AG09319 (cell line): Measurements from ENCODE around the gene PRKCSH.
"Not testable (repeated sequence)": the region's sequence is repeated elsewhere in the genome, so short reads cannot be mapped to it uniquely, and the experiment has no call there.

Source experiments
- DNase-seq: peaks from one replicate; pipeline ENCODE4 v3.0.0-alpha.2; 2010; ENCODE audit warnings: low read depth; ENCODE audit errors: extremely low read depth
- TF ChIP-seq, protein P1 (sequence below): IDR thresholded peaks from 2 replicates; pipeline ENCODE4 v1.5.1; 2011; ENCODE audit warnings: low read depth, mild to moderate bottlenecking, inconsistent platforms, low read length, moderate library complexity

PRKCSH gene

GRCh38 chr19:11422163-11423065 lies 13.0 kb upstream of the PRKCSH start:
- no peak for DNase-seq
- TF ChIP-seq, protein P1, sequence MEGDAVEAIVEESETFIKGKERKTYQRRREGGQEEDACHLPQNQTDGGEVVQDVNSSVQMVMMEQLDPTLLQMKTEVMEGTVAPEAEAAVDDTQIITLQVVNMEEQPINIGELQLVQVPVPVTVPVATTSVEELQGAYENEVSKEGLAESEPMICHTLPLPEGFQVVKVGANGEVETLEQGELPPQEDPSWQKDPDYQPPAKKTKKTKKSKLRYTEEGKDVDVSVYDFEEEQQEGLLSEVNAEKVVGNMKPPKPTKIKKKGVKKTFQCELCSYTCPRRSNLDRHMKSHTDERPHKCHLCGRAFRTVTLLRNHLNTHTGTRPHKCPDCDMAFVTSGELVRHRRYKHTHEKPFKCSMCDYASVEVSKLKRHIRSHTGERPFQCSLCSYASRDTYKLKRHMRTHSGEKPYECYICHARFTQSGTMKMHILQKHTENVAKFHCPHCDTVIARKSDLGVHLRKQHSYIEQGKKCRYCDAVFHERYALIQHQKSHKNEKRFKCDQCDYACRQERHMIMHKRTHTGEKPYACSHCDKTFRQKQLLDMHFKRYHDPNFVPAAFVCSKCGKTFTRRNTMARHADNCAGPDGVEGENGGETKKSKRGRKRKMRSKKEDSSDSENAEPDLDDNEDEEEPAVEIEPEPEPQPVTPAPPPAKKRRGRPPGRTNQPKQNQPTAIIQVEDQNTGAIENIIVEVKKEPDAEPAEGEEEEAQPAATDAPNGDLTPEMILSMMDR: no peak

- TF ChIP-seq, protein P1: no peak
- DNase-seq: no peak
Measured at GRCh38 chr19:11423164-11423790, 12.2 kb upstream of the PRKCSH start.

DNA sequence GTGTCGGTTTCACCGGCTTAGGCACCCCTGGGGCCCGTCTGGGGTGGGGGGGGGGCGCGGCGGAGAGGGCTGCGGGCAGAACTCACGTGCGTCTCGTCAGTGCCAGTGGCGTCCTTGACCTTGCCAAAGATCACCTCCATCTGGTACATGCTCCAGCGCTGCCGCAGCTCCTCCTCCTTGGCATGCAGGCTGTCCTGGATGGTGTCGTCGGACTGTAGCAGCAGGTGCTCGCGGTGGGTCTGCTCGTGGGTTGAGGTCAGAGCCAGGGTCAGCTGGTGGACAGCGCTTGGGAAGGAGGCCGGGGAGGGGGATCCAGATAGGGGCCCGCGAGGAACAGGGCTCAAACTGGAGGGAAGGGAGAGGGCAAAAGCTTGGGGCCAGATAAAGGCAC lies 11.6 kb upstream of the PRKCSH start:
- no peak for DNase-seq
- TF ChIP-seq, protein P1: no peak

GRCh38 chr19:11425719-11426457 lies 9.5 kb upstream of the PRKCSH start:
- DNase-seq: no peak
- TF ChIP-seq, protein P1: no peak

- no peak for DNase-seq
- TF ChIP-seq, protein P1: no peak
Measured at GRCh38 chr19:11426656-11427055, 8.8 kb upstream of the PRKCSH start.

- not testable (repeated sequence) for DNase-seq
Measured at GRCh38 chr19:11433526-11433925, 1.9 kb upstream of the PRKCSH start.

GRCh38 chr19:11434703-11435056 lies 755 bp upstream of the PRKCSH start:
- TF ChIP-seq, protein P1: no peak
- no peak for DNase-seq
